GM21717 (cell line): ENCODE measurements around the gene CDKN2D.
"Not testable (repeated sequence)": the region's sequence is repeated elsewhere in the genome, so short reads cannot be mapped to it uniquely, and the experiment has no call there.

Experiments
- ATAC-seq: cut with Tn5 transposase; IDR thresholded peaks from one replicate; pipeline ENCODE4 v1.9.1; 2021; ENCODE audit warnings: mild to moderate bottlenecking, moderate library complexity; ENCODE audit not compliant: unreplicated experiment

CDKN2D gene

GRCh38 chr19:10552510-10553053, 16.2 kb downstream of the CDKN2D start:
- ATAC-seq, result no peak

GRCh38 chr19:10551698-10552301, 17.0 kb downstream of the CDKN2D start:
- ATAC-seq, result no peak

GRCh38 chr19:10551006-10551405, 17.8 kb downstream of the CDKN2D start:
- not testable (repeated sequence) for ATAC-seq

GRCh38 chr19:10550336-10550735, 18.4 kb downstream of the CDKN2D start:
- ATAC-seq, result no peak

GRCh38 chr19:10549733-10550132, 19.0 kb downstream of the CDKN2D start:
- no peak for ATAC-seq

GRCh38 chr19:10548746-10549276, 20.0 kb downstream of the CDKN2D start:
- no peak for ATAC-seq

- ATAC-seq, result no peak
These were observed 22.0 kb downstream of the CDKN2D start for GRCh38 chr19:10546817-10547216.

GRCh38 chr19:10544753-10545251, 24.0 kb downstream of the CDKN2D start:
- ATAC-seq, result no peak

- peak; percentile 15 for ATAC-seq
These were observed 24.5 kb downstream of the CDKN2D start for GRCh38 chr19:10544242-10544752.

- ATAC-seq, result peak; percentile 61
These were observed 25.1 kb downstream of the CDKN2D start, which contains the start of gene ATG4D for GRCh38 chr19:10543420-10544241. Gene ATG4D, plus strand, starts transcription at chr19:10543904. Its CDS starts 187 bp downstream, at chr19:10544091.

- no peak for ATAC-seq
These were observed 25.7 kb downstream of the CDKN2D start for GRCh38 chr19:10543059-10543419.

GRCh38 chr19:10539016-10539415, 29.8 kb downstream of the CDKN2D start:
- ATAC-seq, result not testable (repeated sequence)

GRCh38 chr19:10538204-10538983, 30.4 kb downstream of the CDKN2D start:
- ATAC-seq, result no peak

- no peak for ATAC-seq
These were observed 31.1 kb downstream of the CDKN2D start for GRCh38 chr19:10537668-10538067.

GRCh38 chr19:10535613-10536012, 33.2 kb downstream of the CDKN2D start:
- no peak for ATAC-seq

GRCh38 chr19:10533646-10534386, 35.0 kb downstream of the CDKN2D start:
- ATAC-seq, result no peak

GRCh38 chr19:10532457-10532856, 36.3 kb downstream of the CDKN2D start:
- no peak for ATAC-seq

- not testable (repeated sequence) for ATAC-seq
These were observed 41.9 kb downstream of the CDKN2D start for GRCh38 chr19:10526887-10527286.

GRCh38 chr19:10525636-10526035, 43.1 kb downstream of the CDKN2D start:
- ATAC-seq, result no peak

GRCh38 chr19:10523135-10523636, 45.6 kb downstream of the CDKN2D start:
- ATAC-seq, result no peak
